ENCODE results near the gene CAPN9. TPM values are rescaled to one million over a fixed set of nuclear protein-coding genes. Genes with fewer than 3 reads are reported as not detected.

CAPN9 gene
- total and polyA plus RNA-seq, 7 donors, result 0.55 to 83.2 (median 30.6) TPM; not detected in 3

- peaks cover 0 to 46% (median 37%) of the 10 kb centered on the region in 4 donors for H3K4me1 ChIP-seq
- TF ChIP-seq POLR2A (IDR thresholded peaks at IDR 0.05), result no peak
- TF ChIP-seq POLR2AphosphoS5 (IDR thresholded peaks at IDR 0.05), result no peak
- TF ChIP-seq CTCF (IDR thresholded peaks at IDR 0.05), result no peak
- TF ChIP-seq EP300 (IDR thresholded peaks at IDR 0.05), result no peak
- H3K4me3 ChIP-seq, result no peak overlapping the region
- H3K27me3 ChIP-seq, result no peaks in the 10 kb centered on the region
- peak overlapping the region; percentile 54 to 84 (median 69) for H3K27ac ChIP-seq
- peaks cover 0 to 2% (median 0%) of the 10 kb centered on the region in 4 donors for H3K9me3 ChIP-seq
- H3K36me3 ChIP-seq, result peaks cover 0 to 27% (median 9%) of the 10 kb centered on the region in 4 donors
- intact Hi-C loops (cut with DNase I), result no loop called here
- no peak for DNase-seq
- WGBS, 2 donors, result 83 to 97% methylated on average over 8 of the region's 8 CpGs
Observed at GRCh38 chr1:230850547-230850946, 103.4 kb downstream of the CAPN9 start.

GRCh38 chr1:230851291-230851691 is 104.1 kb downstream of the CAPN9 start:
- peaks cover 0 to 27% (median 9%) of the 10 kb centered on the region in 4 donors for H3K36me3 ChIP-seq
- H3K27ac ChIP-seq, result peak overlapping the region; percentile 33 to 84 (median 66)
- no peaks in the 10 kb centered on the region for H3K27me3 ChIP-seq
- peaks cover 0 to 52% (median 44%) of the 10 kb centered on the region in 4 donors for H3K4me1 ChIP-seq
- no peak overlapping the region for H3K4me3 ChIP-seq
- intact Hi-C loops (cut with DNase I), result no loop called here
- peaks cover 0 to 2% (median 0%) of the 10 kb centered on the region in 4 donors for H3K9me3 ChIP-seq
- WGBS, 2 donors, result 76 to 90% methylated on average over 5 of the region's 5 CpGs
- no peak for DNase-seq
- TF ChIP-seq EP300 (IDR thresholded peaks at IDR 0.05) (no peak), CTCF (IDR thresholded peaks at IDR 0.05) (no peak), POLR2AphosphoS5 (IDR thresholded peaks at IDR 0.05) (no peak), POLR2A (IDR thresholded peaks at IDR 0.05) (no peak)

Small RNA genes within 50 kb of the gene (small RNA-seq; reads per million reads assigned to genes)
- 0.12 to 1.4 (median 0.22) reads per million in 3 donors for gene RNA5SP79

Other genes starting within 250 kb of the CAPN9 start
- gene COG2, start 104.9 kb upstream of the CAPN9 start, total RNA-seq, result 10 to 100 TPM; 17.6 to 26.4 (median 25.0) TPM
- 10 to 100 TPM; 17.5 to 31.2 (median 28.7) TPM for gene COG2, start 104.9 kb upstream of the CAPN9 start, polyA plus RNA-seq
- gene AGT, start 33.3 kb upstream of the CAPN9 start, total RNA-seq, result 1 to 10 TPM in 3 of 4 donors, under 1 TPM in 1; 0.36 to 9.2 (median 3.0) TPM
- 1 to 10 TPM in 2 of 3 donors, under 1 TPM in 1; 0.60 to 3.5 (median 1.6) TPM for gene AGT, start 33.3 kb upstream of the CAPN9 start, polyA plus RNA-seq
- 10 to 100 TPM; 42.1 to 63.5 (median 55.5) TPM for gene C1orf198, start 121.1 kb downstream of the CAPN9 start, total RNA-seq
- 10 to 100 TPM in 1 of 3 donors, 1 to 10 TPM in 2; 4.9 to 11.7 (median 6.6) TPM for gene C1orf198, start 121.1 kb downstream of the CAPN9 start, polyA plus RNA-seq
- 10 to 100 TPM in 3 of 4 donors, 1 to 10 TPM in 1; 7.3 to 19.7 (median 16.3) TPM for gene TTC13, start 231.5 kb downstream of the CAPN9 start, total RNA-seq
- 10 to 100 TPM in 1 of 3 donors, 1 to 10 TPM in 2; 3.0 to 13.6 (median 3.5) TPM for gene TTC13, start 231.5 kb downstream of the CAPN9 start, polyA plus RNA-seq
- gene ARV1, start 231.7 kb downstream of the CAPN9 start, total RNA-seq, result 10 to 100 TPM; 19.7 to 32.1 (median 22.8) TPM
- gene ARV1, start 231.7 kb downstream of the CAPN9 start, polyA plus RNA-seq, result 10 to 100 TPM; 15.5 to 30.7 (median 20.4) TPM